BE2C (cell line): ENCODE measurements around the gene ATP5MC2.

Source experiments
- DNase-seq: peaks from one replicate; pipeline ENCODE4 v3.0.0-alpha.2; 2020
- H3K27me3 ChIP-seq: fragments of 250-450 bp; sonication (Bioruptor Pico); 2 replicates; pipeline ENCODE4 v1.5.1; 2020; ENCODE audit warnings: mild to moderate bottlenecking
- H3K36me3 ChIP-seq: fragments of 250-450 bp; sonication (Bioruptor Pico); 2 replicates; pipeline ENCODE4 v1.5.1; 2020; ENCODE audit warnings: mild to moderate bottlenecking
- H3K4me1 ChIP-seq: fragments of 250-450 bp; sonication (Bioruptor Pico); 2 replicates; pipeline ENCODE4 v1.5.1; 2020
- H3K4me3 ChIP-seq: 2 replicates; pipeline ENCODE4 v1.5.1; 2011; ENCODE audit warnings: low read depth, low read length
- H3K9me3 ChIP-seq: fragments of 250-450 bp; sonication (Bioruptor Pico); 2 replicates; pipeline ENCODE4 v1.5.1; 2020
- TF ChIP-seq, protein P1 (sequence below): IDR thresholded peaks from 2 replicates; pipeline ENCODE4 v1.5.1; 2012; ENCODE audit warnings: mild to moderate bottlenecking, low read depth, low read length

The ATP5MC2 gene

DNA sequence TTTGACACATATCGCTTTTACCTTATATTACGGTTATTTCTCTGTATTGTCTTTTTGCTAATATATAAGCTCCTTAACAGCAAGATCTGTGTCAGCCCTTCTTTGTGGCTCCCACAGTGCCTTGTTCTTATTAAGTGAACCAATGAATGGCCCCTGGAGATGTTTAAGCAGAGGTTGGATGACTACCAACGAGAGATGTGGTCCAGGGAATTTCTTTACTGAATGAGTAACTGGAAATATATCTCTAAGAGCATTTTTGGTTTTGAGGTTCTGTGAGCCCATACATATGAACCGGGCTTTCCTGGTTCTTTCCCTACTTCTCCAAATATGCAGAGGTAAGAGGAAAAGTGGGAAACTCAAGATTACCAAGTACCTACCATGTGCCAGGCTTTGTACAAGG, 27.9 kb upstream of the ATP5MC2 start:
- H3K4me1 ChIP-seq: no peaks in the 10 kb centered on the region
- TF ChIP-seq, protein P1, sequence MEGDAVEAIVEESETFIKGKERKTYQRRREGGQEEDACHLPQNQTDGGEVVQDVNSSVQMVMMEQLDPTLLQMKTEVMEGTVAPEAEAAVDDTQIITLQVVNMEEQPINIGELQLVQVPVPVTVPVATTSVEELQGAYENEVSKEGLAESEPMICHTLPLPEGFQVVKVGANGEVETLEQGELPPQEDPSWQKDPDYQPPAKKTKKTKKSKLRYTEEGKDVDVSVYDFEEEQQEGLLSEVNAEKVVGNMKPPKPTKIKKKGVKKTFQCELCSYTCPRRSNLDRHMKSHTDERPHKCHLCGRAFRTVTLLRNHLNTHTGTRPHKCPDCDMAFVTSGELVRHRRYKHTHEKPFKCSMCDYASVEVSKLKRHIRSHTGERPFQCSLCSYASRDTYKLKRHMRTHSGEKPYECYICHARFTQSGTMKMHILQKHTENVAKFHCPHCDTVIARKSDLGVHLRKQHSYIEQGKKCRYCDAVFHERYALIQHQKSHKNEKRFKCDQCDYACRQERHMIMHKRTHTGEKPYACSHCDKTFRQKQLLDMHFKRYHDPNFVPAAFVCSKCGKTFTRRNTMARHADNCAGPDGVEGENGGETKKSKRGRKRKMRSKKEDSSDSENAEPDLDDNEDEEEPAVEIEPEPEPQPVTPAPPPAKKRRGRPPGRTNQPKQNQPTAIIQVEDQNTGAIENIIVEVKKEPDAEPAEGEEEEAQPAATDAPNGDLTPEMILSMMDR: no peak

DNA sequence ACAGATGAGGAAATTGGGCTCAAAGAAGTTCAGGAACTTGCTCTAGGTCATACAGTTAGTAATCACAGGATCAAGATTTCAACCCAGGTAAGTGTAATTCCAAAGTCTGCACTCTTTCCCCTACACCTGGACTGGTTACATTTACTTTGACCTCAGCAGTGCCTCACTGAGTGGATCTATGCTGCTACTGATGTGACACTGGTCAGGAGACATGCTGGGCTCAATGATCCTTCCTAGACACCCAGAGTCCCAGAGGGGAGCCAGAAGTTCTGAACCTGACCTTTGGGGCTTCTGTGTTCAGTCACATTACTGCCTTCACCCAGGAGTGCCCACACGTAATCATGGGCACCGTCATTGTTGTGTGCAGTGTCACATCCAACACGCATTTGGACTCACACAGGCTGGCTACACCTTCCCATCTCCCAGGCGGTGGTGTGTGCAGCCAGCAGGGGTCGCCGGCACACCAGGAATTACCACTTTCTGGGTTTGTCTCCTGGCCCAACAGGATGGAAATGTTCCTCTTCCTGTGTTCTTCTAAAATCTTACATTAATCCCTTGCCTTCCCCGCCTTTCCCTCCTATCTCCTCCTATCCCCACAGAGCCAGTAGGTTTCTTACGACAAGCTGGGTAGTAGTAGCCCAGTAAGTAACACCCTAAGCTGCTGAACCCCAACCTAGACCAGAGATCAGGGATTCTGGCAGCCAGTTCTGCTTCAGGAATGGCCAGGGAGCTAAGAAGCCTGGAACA, 25.8 kb upstream of the ATP5MC2 start:
- peak; percentile 83 for DNase-seq
- Histone ChIP-seq H3K9me3 (no peaks in the 10 kb centered on the region), H3K4me1 (peaks cover 1% of the 10 kb centered on the region), H3K4me3 (no peak overlapping the region), H3K36me3 (no peaks in the 10 kb centered on the region), H3K27me3 (peaks cover 46% of the 10 kb centered on the region)
- TF ChIP-seq, protein P1: peak; percentile 91

More for the DNA sequence above, 27.9 kb upstream of the ATP5MC2 start:
- Histone ChIP-seq H3K36me3 (no peaks in the 10 kb centered on the region), H3K4me3 (no peak overlapping the region), H3K9me3 (no peaks in the 10 kb centered on the region), H3K27me3 (peaks cover 62% of the 10 kb centered on the region)
- no peak for DNase-seq

DNA sequence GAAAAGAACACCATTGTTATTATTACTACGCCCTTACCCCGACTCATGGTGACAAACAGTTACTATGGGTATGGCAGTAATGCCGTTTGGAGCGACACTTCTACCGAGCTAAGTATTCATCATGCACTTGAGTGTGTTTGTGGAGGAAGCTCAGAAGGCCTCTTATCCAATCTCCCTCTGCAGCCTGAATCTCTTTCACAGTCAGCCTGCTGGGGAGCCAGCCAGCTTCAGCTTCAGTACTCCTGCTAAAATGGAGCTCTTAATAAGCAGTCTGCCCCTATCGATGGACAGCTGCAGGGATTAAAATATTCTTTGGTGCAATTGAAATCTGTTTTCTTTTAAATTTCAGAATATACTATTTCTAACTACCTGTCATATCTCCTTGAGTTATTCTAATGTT, 24.7 kb upstream of the ATP5MC2 start:
- TF ChIP-seq, protein P1: no peak
- no peaks in the 10 kb centered on the region for H3K9me3 ChIP-seq
- H3K36me3 ChIP-seq: no peaks in the 10 kb centered on the region
- peaks cover 37% of the 10 kb centered on the region for H3K27me3 ChIP-seq
- H3K4me1 ChIP-seq: peaks cover 8% of the 10 kb centered on the region
- no peak for DNase-seq
- H3K4me3 ChIP-seq: no peak overlapping the region

DNA sequence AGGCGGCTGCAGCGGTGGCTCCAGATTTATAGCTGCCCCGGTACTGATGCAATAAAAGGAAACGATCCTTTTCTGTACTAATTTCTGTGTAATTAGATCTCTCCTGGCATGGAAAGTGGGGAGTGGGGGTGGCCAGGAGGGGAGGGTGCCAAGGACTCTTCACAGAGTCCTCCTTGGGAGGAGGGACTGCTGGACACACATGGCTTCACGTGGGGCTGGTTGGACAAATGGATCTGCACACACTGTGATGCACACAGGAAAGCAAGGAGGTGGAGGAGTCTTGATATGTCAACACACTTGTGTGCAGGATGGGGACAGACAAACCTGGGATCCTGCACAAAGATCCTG, 23.8 kb upstream of the ATP5MC2 start:
- Histone ChIP-seq H3K4me1 (peaks cover 8% of the 10 kb centered on the region), H3K36me3 (no peaks in the 10 kb centered on the region), H3K4me3 (no peak overlapping the region), H3K9me3 (no peaks in the 10 kb centered on the region), H3K27me3 (peaks cover 36% of the 10 kb centered on the region)
- no peak for DNase-seq
- TF ChIP-seq, protein P1: no peak

DNA sequence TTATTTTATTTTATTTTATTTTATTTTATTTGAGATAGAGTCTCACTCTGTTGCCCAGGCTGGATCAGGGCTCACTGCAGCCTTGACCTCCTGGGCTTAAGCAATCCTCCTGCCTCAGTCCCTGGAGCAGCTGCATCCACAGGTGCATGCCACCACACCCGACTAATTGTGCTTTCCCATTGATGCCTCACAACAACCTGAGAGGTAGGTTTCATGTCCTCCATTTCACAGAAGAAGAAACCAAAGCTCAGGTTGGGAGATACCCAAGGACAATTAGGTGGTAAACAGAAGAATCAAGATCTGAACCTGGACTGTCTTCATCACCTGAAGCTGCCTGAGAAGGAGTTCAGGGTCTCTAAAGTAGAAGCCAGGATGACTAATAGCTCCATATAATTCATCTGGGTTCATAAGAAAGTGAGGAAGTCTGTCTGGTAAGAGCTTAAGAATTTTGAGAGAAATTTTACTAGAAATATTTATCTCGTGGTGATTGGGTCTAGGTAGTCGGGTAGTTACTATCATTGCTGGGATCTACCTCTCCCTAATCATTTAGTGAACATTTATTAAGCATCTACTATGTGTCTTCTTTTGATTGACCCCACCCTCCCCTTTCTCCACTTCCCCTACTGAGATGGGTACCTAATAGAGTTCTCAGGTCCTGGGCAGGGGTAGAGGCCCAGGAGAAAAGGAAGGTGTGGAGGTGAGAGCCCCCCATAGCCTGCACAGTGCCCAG, 23.2 kb upstream of the ATP5MC2 start:
- peaks cover 32% of the 10 kb centered on the region for H3K27me3 ChIP-seq

More for the DNA sequence above, 23.2 kb upstream of the ATP5MC2 start:
- no peaks in the 10 kb centered on the region for H3K9me3 ChIP-seq
- TF ChIP-seq, protein P1: no peak
- peaks cover 8% of the 10 kb centered on the region for H3K4me1 ChIP-seq
- no peaks in the 10 kb centered on the region for H3K36me3 ChIP-seq
- no peak for DNase-seq
- no peak overlapping the region for H3K4me3 ChIP-seq
